ENCODE measurements around the gene NUP205. TPM values are rescaled to one million over a fixed set of nuclear protein-coding genes. Genes with fewer than 3 reads are reported as not detected.

NUP205 gene
- total RNA-seq, 1 experiment from 2014 or later = 89.4 TPM

- no peaks in the 10 kb centered on the region for H3K27me3 ChIP-seq (replicated peaks)
- no peak overlapping the region for H3K27ac ChIP-seq
Measured at GRCh38 chr7:135558881-135559280, 1.2 kb downstream of the NUP205 start.

GRCh38 chr7:135560631-135561030 lies 2.9 kb downstream of the NUP205 start:
- Histone ChIP-seq H3K36me3 (peaks cover 5% of the 10 kb centered on the region; the same call in 1 of the 2 replicates), H3K27me3 (replicated peaks) (no peaks in the 10 kb centered on the region), H3K4me3 (no peak overlapping the region), H3K4me1 (replicated peaks) (no peaks in the 10 kb centered on the region), H3K9me3 (replicated peaks) (no peaks in the 10 kb centered on the region), H3K27ac (no peak overlapping the region)
- no peak for DNase-seq (ENCODE audit: low read depth in 1 of 2, low spot score in 2 of 2)

More at GRCh38 chr7:135558881-135559280, 1.2 kb downstream of the NUP205 start:
- Histone ChIP-seq H3K4me1 (replicated peaks) (no peaks in the 10 kb centered on the region), H3K36me3 (peaks cover 3% of the 10 kb centered on the region; the same call in 1 of the 2 replicates), H3K9me3 (replicated peaks) (no peaks in the 10 kb centered on the region), H3K4me3 (peak overlapping the region; percentile 61)
- DNase-seq (ENCODE audit: low read depth in 1 of 2, low spot score in 2 of 2) = no peak

GRCh38 chr7:135562720-135563119 lies 5.0 kb downstream of the NUP205 start:
- no peak for DNase-seq (ENCODE audit: low read depth in 1 of 2, low spot score in 2 of 2)
- H3K4me1 ChIP-seq (replicated peaks) = no peaks in the 10 kb centered on the region
- no peak overlapping the region for H3K4me3 ChIP-seq

GRCh38 chr7:135571834-135572233 lies 14.1 kb downstream of the NUP205 start:
- Histone ChIP-seq H3K9me3 (replicated peaks) (no peaks in the 10 kb centered on the region), H3K4me1 (replicated peaks) (no peaks in the 10 kb centered on the region), H3K27me3 (replicated peaks) (no peaks in the 10 kb centered on the region), H3K36me3 (peaks cover 53% of the 10 kb centered on the region), H3K27ac (no peak overlapping the region), H3K4me3 (no peak overlapping the region)
- DNase-seq (ENCODE audit: low read depth in 1 of 2, low spot score in 2 of 2) = no peak

More at GRCh38 chr7:135562720-135563119, 5.0 kb downstream of the NUP205 start:
- peaks cover 12% of the 10 kb centered on the region for H3K36me3 ChIP-seq
- H3K27me3 ChIP-seq (replicated peaks) = no peaks in the 10 kb centered on the region
- no peak overlapping the region for H3K27ac ChIP-seq
- H3K9me3 ChIP-seq (replicated peaks) = no peaks in the 10 kb centered on the region

- no peak for DNase-seq (ENCODE audit: low read depth in 1 of 2, low spot score in 2 of 2)
- H3K9me3 ChIP-seq (replicated peaks) = no peaks in the 10 kb centered on the region
- H3K4me3 ChIP-seq = no peak overlapping the region
- H3K27me3 ChIP-seq (replicated peaks) = no peaks in the 10 kb centered on the region
- no peaks in the 10 kb centered on the region for H3K4me1 ChIP-seq (replicated peaks)
- H3K27ac ChIP-seq = no peak overlapping the region
- H3K36me3 ChIP-seq = peaks cover 68% of the 10 kb centered on the region
Measured at GRCh38 chr7:135573541-135573940, 15.8 kb downstream of the NUP205 start.

DNA sequence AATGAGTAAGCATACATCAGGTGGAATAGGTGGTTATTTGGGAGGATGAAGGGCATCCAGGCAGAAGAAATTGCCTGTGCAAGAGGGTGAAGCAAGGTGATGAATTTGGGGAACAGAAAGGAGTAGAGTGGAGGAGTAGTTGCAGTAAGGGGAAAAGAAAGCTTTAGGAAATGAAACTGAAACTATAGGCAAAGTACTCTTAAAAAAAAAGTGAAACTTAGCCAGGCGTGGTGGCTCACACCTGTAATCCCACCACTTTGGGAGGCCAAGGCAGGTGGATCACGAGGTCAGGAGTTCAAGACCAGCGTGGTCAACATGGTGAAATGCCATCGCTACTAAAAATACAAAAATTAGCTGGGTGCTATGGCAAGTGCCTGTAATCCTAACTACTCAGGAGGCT lies 17.6 kb downstream of the NUP205 start:
- no peaks in the 10 kb centered on the region for H3K4me1 ChIP-seq (replicated peaks)
- no peak overlapping the region for H3K27ac ChIP-seq
- H3K36me3 ChIP-seq = peaks cover 84% of the 10 kb centered on the region
- H3K27me3 ChIP-seq (replicated peaks) = no peaks in the 10 kb centered on the region
- H3K9me3 ChIP-seq (replicated peaks) = no peaks in the 10 kb centered on the region
- no peak for DNase-seq (ENCODE audit: low read depth in 1 of 2, low spot score in 2 of 2)
- no peak overlapping the region for H3K4me3 ChIP-seq

DNA sequence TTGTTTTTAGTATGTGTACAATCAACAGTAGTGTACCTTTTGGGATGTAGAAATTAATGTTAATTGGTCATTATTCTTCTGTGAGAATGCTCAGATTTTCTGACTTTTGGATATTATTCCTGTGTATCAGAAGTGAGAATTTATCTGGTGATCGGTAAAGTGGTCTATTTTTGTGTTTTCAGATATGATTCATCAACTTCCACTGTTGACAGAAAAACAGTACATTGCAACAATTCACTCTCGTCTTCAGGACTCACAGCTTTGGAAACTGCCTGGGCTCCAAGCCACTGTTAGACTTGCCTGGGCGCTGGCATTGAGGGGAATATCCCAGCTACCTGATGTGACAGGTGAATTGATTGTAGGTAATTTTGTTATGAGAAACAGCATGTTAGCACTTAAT lies 20.9 kb downstream of the NUP205 start:
- Histone ChIP-seq H3K36me3 (peaks cover 83% of the 10 kb centered on the region), H3K27ac (no peak overlapping the region), H3K27me3 (replicated peaks) (no peaks in the 10 kb centered on the region), H3K4me1 (replicated peaks) (no peaks in the 10 kb centered on the region), H3K9me3 (replicated peaks) (no peaks in the 10 kb centered on the region), H3K4me3 (no peak overlapping the region)
- DNase-seq (ENCODE audit: low read depth in 1 of 2, low spot score in 2 of 2) = no peak

DNA sequence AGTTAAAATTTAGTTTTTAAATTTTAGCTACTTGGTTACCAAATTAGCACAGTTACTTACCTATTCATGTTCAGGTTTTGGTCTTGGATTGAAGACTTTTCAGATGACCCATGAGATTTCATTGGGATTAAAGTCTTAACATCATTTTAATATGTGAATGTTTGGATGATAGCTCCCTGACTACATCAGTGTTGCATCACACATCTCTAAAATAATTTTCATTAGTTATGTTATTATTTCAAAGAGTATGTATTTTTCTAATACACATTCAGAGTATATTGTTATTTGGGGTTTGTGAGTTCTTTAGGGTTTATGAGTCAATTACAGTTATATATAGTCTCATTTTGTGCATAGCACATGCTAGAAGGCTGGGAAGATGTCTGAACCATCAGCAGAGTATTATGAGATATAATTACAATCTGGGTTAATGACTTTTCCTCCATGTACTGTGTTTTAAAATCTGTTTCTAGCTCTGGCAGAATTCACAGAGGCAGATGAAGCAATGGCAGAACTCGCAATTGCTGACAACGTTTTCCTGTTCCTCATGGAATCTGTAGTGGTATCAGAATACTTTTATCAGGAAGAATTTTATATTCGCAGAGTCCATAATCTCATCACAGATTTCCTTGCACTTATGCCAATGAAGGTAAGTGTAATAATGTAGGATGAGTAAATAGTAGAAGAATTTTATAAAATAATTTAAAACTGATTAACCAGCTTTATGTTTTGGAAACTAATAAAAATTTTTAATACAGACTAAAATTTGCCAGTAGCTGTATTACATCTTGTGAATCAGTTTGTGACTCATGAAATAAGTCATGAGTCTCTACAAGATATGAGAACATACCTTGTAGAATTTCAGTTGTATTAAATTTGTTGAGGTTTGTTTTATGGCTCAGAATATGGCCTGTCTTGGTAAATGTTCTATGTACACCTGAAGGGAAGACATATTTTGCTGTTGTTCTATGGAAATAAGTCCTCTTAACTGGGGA lies 26.9 kb downstream of the NUP205 start:
- Histone ChIP-seq H3K4me1 (replicated peaks) (no peaks in the 10 kb centered on the region), H3K4me3 (no peak overlapping the region), H3K9me3 (replicated peaks) (no peaks in the 10 kb centered on the region), H3K27me3 (replicated peaks) (no peaks in the 10 kb centered on the region), H3K27ac (no peak overlapping the region), H3K36me3 (peaks cover 73% of the 10 kb centered on the region)
- DNase-seq (ENCODE audit: low read depth in 1 of 2, low spot score in 2 of 2) = no peak

GRCh38 chr7:135597181-135597925 lies 39.6 kb downstream of the NUP205 start:
- Histone ChIP-seq H3K9me3 (replicated peaks) (no peaks in the 10 kb centered on the region), H3K4me1 (replicated peaks) (no peaks in the 10 kb centered on the region), H3K27ac (no peak overlapping the region), H3K36me3 (peaks cover 83% of the 10 kb centered on the region), H3K4me3 (no peak overlapping the region), H3K27me3 (replicated peaks) (no peaks in the 10 kb centered on the region)
- no peak for DNase-seq (ENCODE audit: low read depth in 1 of 2, low spot score in 2 of 2)

- DNase-seq (ENCODE audit: low read depth in 1 of 2, low spot score in 2 of 2) = no peak
- no peak overlapping the region for H3K27ac ChIP-seq
Measured at GRCh38 chr7:135597926-135598305, 40.2 kb downstream of the NUP205 start.

DNA sequence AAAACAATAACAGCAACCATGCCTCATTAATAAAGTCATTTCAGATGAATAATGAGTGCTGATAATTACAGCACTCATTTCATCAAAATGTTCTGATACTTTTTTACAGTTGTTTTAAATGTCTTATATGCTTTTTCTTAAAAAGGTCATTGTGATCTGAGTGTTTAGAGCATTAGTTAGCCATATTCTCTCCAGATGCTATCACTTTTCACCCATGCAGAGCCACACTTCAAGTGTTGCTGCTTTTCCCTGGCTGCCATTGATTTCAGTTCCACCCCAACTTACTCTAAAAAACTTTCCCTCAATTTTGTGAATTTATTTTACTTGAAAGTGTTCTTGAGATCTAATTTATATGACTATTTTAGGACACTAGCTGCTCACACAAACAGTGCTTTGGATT lies 41.8 kb downstream of the NUP205 start:
- Histone ChIP-seq H3K27ac (no peak overlapping the region), H3K36me3 (peaks cover 79% of the 10 kb centered on the region), H3K4me1 (replicated peaks) (no peaks in the 10 kb centered on the region), H3K9me3 (replicated peaks) (no peaks in the 10 kb centered on the region), H3K4me3 (no peak overlapping the region), H3K27me3 (replicated peaks) (no peaks in the 10 kb centered on the region)
- no peak for DNase-seq (ENCODE audit: low read depth in 1 of 2, low spot score in 2 of 2)

More at GRCh38 chr7:135597926-135598305, 40.2 kb downstream of the NUP205 start:
- Histone ChIP-seq H3K4me1 (replicated peaks) (no peaks in the 10 kb centered on the region), H3K4me3 (no peak overlapping the region), H3K9me3 (replicated peaks) (no peaks in the 10 kb centered on the region), H3K27me3 (replicated peaks) (no peaks in the 10 kb centered on the region), H3K36me3 (peaks cover 81% of the 10 kb centered on the region)

DNA sequence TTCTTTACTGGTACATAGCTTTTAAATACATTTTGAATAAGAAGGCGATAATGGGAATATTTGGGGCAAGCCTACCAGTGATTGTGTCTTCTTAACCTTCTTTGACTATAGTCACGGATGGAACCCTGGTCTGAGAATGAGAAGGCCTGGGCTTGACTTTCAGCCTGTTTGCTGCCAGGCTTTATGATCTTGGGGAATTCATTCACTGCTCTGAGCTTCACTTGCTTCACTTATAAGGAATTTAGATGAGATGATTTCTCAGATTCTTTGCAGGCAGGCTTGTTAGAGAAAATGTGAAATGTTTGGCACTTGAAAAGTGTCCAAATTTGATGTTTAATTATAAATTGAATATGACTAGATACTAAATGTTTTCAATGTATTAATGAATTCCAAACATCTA lies 42.5 kb downstream of the NUP205 start:
- H3K27me3 ChIP-seq (replicated peaks) = no peaks in the 10 kb centered on the region
- H3K36me3 ChIP-seq = peaks cover 81% of the 10 kb centered on the region
- H3K4me3 ChIP-seq = no peak overlapping the region
- H3K27ac ChIP-seq = no peak overlapping the region
- DNase-seq (ENCODE audit: low read depth in 1 of 2, low spot score in 2 of 2) = no peak
- H3K9me3 ChIP-seq (replicated peaks) = no peaks in the 10 kb centered on the region
- H3K4me1 ChIP-seq (replicated peaks) = no peaks in the 10 kb centered on the region

DNA sequence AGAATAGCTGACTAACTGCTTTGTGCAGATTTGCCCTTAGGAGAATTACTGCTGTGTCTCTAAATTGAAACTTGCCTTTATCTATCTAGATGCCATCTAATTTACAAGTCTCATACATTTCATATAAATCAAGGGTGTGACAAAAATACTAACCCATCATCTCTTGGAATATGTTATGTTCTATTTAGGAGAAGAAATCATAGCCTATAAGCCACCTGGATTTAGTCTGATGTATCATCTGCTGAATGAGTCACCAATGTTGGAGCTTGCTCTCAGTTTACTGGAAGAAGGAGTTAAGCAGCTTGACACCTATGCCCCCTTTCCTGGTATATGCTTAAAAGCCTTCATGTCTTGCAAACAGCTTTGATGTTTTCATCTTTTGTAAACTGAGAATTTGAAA lies 43.5 kb downstream of the NUP205 start:
- H3K36me3 ChIP-seq = peaks cover 81% of the 10 kb centered on the region
- H3K4me1 ChIP-seq (replicated peaks) = no peaks in the 10 kb centered on the region
- no peak overlapping the region for H3K27ac ChIP-seq
- H3K4me3 ChIP-seq = no peak overlapping the region
- no peaks in the 10 kb centered on the region for H3K27me3 ChIP-seq (replicated peaks)
- no peaks in the 10 kb centered on the region for H3K9me3 ChIP-seq (replicated peaks)
- DNase-seq (ENCODE audit: low read depth in 1 of 2, low spot score in 2 of 2) = no peak

DNA sequence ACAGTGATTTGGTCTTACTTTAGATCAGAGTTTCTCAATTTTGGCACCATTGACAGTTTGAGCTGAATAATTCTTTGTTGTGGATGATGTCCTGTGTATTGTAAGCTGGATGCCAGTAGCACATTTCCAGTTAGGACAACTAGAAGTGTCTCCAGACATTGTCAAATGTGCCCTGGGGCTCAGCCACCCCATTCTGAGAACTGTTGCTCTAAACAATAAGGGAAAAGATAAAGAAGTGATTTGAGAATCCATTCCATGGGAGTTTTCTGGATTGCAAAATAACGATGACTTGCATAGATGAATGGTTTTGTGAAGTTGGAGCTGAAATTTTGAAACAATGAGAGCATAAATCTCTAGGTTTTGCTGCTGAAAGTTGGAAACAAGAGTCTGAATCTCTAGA lies 44.6 kb downstream of the NUP205 start:
- no peaks in the 10 kb centered on the region for H3K4me1 ChIP-seq (replicated peaks)
- no peak overlapping the region for H3K27ac ChIP-seq
- peak in 1 of 2 experiments; percentile 2 for DNase-seq (ENCODE audit: low read depth in 1 of 2, low spot score in 2 of 2)
- H3K36me3 ChIP-seq = peaks cover 84% of the 10 kb centered on the region
- no peak overlapping the region for H3K4me3 ChIP-seq
- H3K9me3 ChIP-seq (replicated peaks) = no peaks in the 10 kb centered on the region
- H3K27me3 ChIP-seq (replicated peaks) = no peaks in the 10 kb centered on the region

All from SJSA1 (cell line).